Measurements from ENCODE around the gene DMD. TPM values are rescaled to one million over a fixed set of nuclear protein-coding genes. Genes with fewer than 3 reads are reported as not detected.

The DMD gene
- total RNA-seq, 4 donors from 2014 or later: 2.2 to 26.7 (median 7.8) TPM

DNA sequence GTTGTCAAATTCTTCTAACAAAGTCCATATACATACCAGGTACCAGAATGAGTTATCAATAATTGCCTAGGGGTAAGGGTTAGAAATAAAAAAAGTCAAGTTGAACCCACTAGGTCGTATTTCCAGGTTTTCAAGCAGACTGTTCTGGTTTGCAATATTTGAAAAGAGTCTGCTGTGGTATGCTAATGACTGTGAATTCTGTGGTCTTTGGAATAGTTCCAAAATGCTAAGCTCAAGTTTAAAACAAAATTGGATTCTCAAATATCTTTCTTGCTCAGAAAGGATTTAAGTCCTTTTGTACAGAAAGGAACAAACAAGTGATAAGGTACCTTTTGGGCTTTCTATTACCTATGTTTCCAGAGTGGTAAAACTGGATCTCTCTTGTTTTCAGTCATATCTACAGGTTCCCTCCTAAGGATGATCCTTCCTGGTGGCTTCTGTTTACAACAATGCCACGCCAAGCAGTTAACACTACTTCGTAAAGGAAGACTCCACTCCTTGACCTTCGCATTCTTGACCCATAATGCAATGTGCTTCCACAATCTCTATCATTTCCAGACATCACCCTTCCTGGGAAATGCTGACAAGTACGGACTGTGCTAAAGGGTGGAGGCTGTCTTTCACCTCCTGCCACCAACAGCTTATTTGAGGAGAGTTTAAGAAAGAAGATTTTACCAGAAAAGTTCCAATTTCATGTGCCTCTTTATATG lies 1607.8 kb downstream of the DMD start:
- WGBS, 2 donors: 36 to 45% methylated on average over 1 to 5 of the region's 5 CpGs
- intact Hi-C loops (cut with DNase I): no loop called here
- Histone ChIP-seq H3K4me1 (no peaks in the 10 kb centered on the region), H3K27me3 (no peaks in the 10 kb centered on the region), H3K36me3 (no peaks in the 10 kb centered on the region), H3K4me3 (no peak overlapping the region), H3K9me3 (no peaks in the 10 kb centered on the region), H3K27ac (no peak overlapping the region)
- no peak for TF ChIP-seq POLR2A (IDR thresholded peaks at IDR 0.05)
- TF ChIP-seq, protein P1, sequence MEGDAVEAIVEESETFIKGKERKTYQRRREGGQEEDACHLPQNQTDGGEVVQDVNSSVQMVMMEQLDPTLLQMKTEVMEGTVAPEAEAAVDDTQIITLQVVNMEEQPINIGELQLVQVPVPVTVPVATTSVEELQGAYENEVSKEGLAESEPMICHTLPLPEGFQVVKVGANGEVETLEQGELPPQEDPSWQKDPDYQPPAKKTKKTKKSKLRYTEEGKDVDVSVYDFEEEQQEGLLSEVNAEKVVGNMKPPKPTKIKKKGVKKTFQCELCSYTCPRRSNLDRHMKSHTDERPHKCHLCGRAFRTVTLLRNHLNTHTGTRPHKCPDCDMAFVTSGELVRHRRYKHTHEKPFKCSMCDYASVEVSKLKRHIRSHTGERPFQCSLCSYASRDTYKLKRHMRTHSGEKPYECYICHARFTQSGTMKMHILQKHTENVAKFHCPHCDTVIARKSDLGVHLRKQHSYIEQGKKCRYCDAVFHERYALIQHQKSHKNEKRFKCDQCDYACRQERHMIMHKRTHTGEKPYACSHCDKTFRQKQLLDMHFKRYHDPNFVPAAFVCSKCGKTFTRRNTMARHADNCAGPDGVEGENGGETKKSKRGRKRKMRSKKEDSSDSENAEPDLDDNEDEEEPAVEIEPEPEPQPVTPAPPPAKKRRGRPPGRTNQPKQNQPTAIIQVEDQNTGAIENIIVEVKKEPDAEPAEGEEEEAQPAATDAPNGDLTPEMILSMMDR (IDR thresholded peaks at IDR 0.05): no peak
- no peak for DNase-seq

DNA sequence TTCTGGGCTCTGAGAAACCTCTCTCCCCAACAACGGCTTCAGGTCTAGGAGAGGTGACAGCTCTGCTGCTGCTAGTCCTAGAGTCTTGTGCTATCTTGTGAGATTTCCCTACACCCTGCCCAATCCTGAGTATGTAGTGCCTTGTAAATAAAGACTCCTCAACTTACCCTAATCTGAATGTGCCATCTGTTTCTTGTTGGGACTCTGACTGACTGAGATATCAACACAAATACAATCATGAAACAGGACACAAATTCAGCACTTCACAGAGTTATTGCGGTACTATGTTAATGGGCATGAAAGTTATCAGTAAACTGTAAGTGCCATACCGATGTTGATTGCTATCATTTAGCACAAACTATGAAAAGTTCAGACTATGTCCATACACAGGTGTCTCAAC lies 1610.5 kb downstream of the DMD start:
- WGBS, 2 donors: 69 to 100% methylated on average over 1 to 3 of the region's 3 CpGs
- no peak for DNase-seq
- Histone ChIP-seq H3K4me1 (no peaks in the 10 kb centered on the region), H3K27me3 (no peaks in the 10 kb centered on the region), H3K9me3 (no peaks in the 10 kb centered on the region), H3K27ac (no peak overlapping the region), H3K4me3 (no peak overlapping the region), H3K36me3 (no peaks in the 10 kb centered on the region)
- intact Hi-C loops (cut with DNase I): no loop called here
- TF ChIP-seq, protein P1 (IDR thresholded peaks at IDR 0.05): no peak
- TF ChIP-seq POLR2A (IDR thresholded peaks at IDR 0.05): no peak

DNA sequence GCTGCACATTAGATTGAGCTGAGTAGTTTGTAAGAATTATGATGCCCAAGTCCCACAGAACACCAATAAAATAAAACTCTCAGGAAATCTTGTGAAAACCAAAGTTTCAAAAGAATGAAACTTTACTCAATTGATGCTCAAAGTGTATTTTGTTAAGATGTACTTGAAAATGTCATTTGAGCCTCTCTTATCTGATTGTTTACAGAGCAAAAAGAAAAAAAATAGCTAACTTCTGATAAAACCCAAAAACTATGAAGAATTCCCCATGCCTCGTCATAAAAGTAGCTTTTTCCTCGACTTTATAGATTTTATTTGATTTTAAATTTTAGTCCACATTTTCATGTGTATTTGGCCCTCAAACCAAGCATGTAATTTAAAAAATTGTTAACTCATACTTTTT lies 1618.0 kb downstream of the DMD start:
- WGBS, 2 donors: 55 to 81% methylated on average over 2 of the region's 2 CpGs
- TF ChIP-seq, protein P1 (IDR thresholded peaks at IDR 0.05): no peak
- no peak for TF ChIP-seq POLR2A (IDR thresholded peaks at IDR 0.05)
- intact Hi-C loops (cut with DNase I): no loop called here

DNA sequence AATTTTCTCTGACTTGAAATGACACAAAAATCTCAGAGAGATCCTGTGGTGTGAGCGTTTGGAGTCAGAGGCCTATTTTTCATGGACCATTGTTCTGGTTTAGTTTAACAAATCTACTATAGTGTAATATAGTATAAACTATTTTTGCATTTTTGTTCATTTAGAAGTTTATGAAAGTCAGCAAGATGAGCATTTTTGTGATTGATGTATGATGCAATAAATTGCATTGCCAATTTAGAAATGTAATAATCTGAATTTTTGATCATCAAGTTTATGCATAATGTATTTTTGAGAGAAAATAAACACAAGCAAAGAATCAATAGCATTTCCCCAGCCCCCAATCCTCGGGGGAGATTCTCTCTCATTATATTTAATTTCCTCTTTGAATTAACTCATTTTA lies 1620.0 kb downstream of the DMD start:
- 69 to 72% methylated on average over 2 of the region's 2 CpGs for WGBS, 2 donors
- Histone ChIP-seq H3K27me3 (no peaks in the 10 kb centered on the region), H3K9me3 (no peaks in the 10 kb centered on the region), H3K27ac (no peak overlapping the region), H3K4me1 (no peaks in the 10 kb centered on the region), H3K36me3 (no peaks in the 10 kb centered on the region), H3K4me3 (no peak overlapping the region)
- no peak for TF ChIP-seq POLR2A (IDR thresholded peaks at IDR 0.05)
- TF ChIP-seq, protein P1 (IDR thresholded peaks at IDR 0.05): no peak
- intact Hi-C loops (cut with DNase I): no loop called here
- no peak for DNase-seq

More for the DNA sequence above, 1618.0 kb downstream of the DMD start:
- Histone ChIP-seq H3K4me3 (no peak overlapping the region), H3K27ac (no peak overlapping the region), H3K4me1 (no peaks in the 10 kb centered on the region), H3K36me3 (no peaks in the 10 kb centered on the region), H3K9me3 (no peaks in the 10 kb centered on the region), H3K27me3 (no peaks in the 10 kb centered on the region)
- DNase-seq: no peak

DNA sequence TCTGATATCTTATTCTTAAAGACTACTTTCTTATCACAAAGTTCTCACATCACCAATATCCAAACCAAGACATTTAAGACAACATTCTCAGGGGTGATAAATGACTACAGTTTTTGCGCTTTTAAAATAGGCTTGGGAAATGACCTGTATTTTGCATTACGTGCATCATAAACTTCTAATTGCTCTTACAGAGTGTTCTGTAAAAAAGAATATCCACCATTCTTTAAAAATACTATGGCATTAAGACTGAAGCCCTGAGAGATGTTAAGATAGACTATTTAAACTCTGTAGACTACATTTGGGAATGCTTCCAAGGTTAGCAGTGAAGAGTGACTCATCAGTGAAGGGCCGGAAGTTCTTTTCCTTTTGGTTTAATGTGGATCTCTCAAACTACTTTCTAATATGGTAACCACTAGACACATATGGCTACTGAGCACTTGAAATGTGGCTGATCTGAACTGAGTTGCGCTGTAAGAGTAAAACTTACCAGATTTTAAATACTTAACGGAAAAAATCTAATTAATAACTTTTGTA lies 1620.7 kb downstream of the DMD start:
- H3K27me3 ChIP-seq: no peaks in the 10 kb centered on the region
- intact Hi-C loops (cut with DNase I): no loop called here
- no peaks in the 10 kb centered on the region for H3K9me3 ChIP-seq
- WGBS, 2 donors: 64 to 68% methylated on average over 5 of the region's 5 CpGs
- H3K4me3 ChIP-seq: no peak overlapping the region
- no peak for DNase-seq
- TF ChIP-seq, protein P1 (IDR thresholded peaks at IDR 0.05): no peak
- TF ChIP-seq POLR2A (IDR thresholded peaks at IDR 0.05): no peak
- H3K36me3 ChIP-seq: no peaks in the 10 kb centered on the region
- no peak overlapping the region for H3K27ac ChIP-seq
- H3K4me1 ChIP-seq: no peaks in the 10 kb centered on the region
